ENCODE measurements around the gene OXNAD1.

DNA sequence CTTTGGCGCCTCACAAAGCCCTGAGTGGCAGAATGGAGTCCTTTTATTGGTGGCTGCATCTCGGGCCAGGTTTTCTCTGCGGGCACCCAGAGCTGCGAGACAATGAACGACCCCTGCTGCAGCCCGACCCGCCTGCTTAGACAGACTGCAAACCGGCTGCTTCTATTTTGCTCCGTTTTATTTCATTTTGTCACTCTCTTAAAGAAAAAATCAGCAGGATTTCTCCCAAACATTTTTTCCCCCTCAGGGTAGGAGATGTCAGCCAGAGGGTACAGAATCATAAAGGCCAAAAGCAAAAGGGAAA lies 64.8 kb downstream of the OXNAD1 start:
- TF ChIP-seq, protein P1, sequence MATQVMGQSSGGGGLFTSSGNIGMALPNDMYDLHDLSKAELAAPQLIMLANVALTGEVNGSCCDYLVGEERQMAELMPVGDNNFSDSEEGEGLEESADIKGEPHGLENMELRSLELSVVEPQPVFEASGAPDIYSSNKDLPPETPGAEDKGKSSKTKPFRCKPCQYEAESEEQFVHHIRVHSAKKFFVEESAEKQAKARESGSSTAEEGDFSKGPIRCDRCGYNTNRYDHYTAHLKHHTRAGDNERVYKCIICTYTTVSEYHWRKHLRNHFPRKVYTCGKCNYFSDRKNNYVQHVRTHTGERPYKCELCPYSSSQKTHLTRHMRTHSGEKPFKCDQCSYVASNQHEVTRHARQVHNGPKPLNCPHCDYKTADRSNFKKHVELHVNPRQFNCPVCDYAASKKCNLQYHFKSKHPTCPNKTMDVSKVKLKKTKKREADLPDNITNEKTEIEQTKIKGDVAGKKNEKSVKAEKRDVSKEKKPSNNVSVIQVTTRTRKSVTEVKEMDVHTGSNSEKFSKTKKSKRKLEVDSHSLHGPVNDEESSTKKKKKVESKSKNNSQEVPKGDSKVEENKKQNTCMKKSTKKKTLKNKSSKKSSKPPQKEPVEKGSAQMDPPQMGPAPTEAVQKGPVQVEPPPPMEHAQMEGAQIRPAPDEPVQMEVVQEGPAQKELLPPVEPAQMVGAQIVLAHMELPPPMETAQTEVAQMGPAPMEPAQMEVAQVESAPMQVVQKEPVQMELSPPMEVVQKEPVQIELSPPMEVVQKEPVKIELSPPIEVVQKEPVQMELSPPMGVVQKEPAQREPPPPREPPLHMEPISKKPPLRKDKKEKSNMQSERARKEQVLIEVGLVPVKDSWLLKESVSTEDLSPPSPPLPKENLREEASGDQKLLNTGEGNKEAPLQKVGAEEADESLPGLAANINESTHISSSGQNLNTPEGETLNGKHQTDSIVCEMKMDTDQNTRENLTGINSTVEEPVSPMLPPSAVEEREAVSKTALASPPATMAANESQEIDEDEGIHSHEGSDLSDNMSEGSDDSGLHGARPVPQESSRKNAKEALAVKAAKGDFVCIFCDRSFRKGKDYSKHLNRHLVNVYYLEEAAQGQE (IDR thresholded peaks at IDR 0.05; ENCODE audit: low read depth, low read length), result no peak
- TF ChIP-seq POLR2AphosphoS5 (IDR thresholded peaks at IDR 0.05; ENCODE audit: low read depth, low read length) (no peak), JUND (IDR thresholded peaks at IDR 0.05) (no peak), RCOR1 (IDR thresholded peaks at IDR 0.05; ENCODE audit: low read length) (no peak), SIN3A (IDR thresholded peaks at IDR 0.05; ENCODE audit: borderline replicate concordance, low read depth, low read length) (no peak), RAD21 (IDR thresholded peaks at IDR 0.05; ENCODE audit: low read length) (no peak), EP300 (IDR thresholded peaks at IDR 0.05; ENCODE audit: borderline replicate concordance in 1 of 2, low read depth in 1 of 2, low read length in 1 of 2) (no peak)
- TF ChIP-seq, protein P2, sequence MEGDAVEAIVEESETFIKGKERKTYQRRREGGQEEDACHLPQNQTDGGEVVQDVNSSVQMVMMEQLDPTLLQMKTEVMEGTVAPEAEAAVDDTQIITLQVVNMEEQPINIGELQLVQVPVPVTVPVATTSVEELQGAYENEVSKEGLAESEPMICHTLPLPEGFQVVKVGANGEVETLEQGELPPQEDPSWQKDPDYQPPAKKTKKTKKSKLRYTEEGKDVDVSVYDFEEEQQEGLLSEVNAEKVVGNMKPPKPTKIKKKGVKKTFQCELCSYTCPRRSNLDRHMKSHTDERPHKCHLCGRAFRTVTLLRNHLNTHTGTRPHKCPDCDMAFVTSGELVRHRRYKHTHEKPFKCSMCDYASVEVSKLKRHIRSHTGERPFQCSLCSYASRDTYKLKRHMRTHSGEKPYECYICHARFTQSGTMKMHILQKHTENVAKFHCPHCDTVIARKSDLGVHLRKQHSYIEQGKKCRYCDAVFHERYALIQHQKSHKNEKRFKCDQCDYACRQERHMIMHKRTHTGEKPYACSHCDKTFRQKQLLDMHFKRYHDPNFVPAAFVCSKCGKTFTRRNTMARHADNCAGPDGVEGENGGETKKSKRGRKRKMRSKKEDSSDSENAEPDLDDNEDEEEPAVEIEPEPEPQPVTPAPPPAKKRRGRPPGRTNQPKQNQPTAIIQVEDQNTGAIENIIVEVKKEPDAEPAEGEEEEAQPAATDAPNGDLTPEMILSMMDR (IDR thresholded peaks at IDR 0.05), result no peak
- TF ChIP-seq, protein P3, sequence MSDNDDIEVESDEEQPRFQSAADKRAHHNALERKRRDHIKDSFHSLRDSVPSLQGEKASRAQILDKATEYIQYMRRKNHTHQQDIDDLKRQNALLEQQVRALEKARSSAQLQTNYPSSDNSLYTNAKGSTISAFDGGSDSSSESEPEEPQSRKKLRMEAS (IDR thresholded peaks at IDR 0.05; ENCODE audit: low read depth), result no peak
